ENCODE data around the gene TADA2B. TPM values are rescaled to one million over a fixed set of nuclear protein-coding genes. Genes with fewer than 3 reads are reported as not detected.

Gene TADA2B
- total and polyA plus RNA-seq, 9 of the 15 experiments (the other 6 are each of a cell fraction or from before 2014, with no cell fraction given) = 0.55 to 12.2 (median 7.5) TPM

GRCh38 chr4:7042503-7043283 lies 479 bp upstream of the TADA2B start (continued):
- TF ChIP-seq CREB5 (CRISPR knock-in tag; IDR thresholded peaks at IDR 0.05) (no peak), FOS (IDR thresholded peaks at IDR 0.05; ENCODE audit: extremely low read depth, insufficient read length) (peak; percentile 87), PHF21A (IDR thresholded peaks at IDR 0.05; ENCODE audit: borderline replicate concordance, low read depth) (0 out of 2 replicates have a peak, but pooled peaks have one; percentile 19), HDAC1 (IDR thresholded peaks at IDR 0.05) (peak in 1 of 2 experiments; percentile 99; a peak in 2 of 4 replicates), HMGXB4 (CRISPR knock-in tag; IDR thresholded peaks at IDR 0.05) (peak; percentile 39; the same call in 1 of the 2 replicates), ZNF395 (CRISPR knock-in tag; IDR thresholded peaks at IDR 0.05) (peak; percentile 45; the same call in 1 of the 2 replicates), HNRNPL (IDR thresholded peaks at IDR 0.05; ENCODE audit: low read depth, low read length) (no peak), ZKSCAN3 (CRISPR knock-in tag; IDR thresholded peaks at IDR 0.05) (no peak), RB1 (IDR thresholded peaks at IDR 0.05; ENCODE audit: low read depth) (peak; percentile 69), FIP1L1 (IDR thresholded peaks at IDR 0.05; ENCODE audit: low read depth, low read length, poor library complexity, severe bottlenecking) (peak; percentile 54), RBM22 (IDR thresholded peaks at IDR 0.05; ENCODE audit: low read depth, low read length, poor library complexity, severe bottlenecking) (peak; percentile 92), RBFOX2 (IDR thresholded peaks at IDR 0.05; ENCODE audit: low read depth, low read length) (peak; percentile 48), MTA1 (IDR thresholded peaks at IDR 0.05; ENCODE audit: borderline replicate concordance) (no peak), BMI1 (IDR thresholded peaks at IDR 0.05; ENCODE audit: low read length) (peak; percentile 64; the same call in 1 of the 2 replicates), CHD2 (IDR thresholded peaks at IDR 0.05; ENCODE audit: low read depth, low read length) (peak; percentile 54), ZC3H8 (IDR thresholded peaks at IDR 0.05) (no peak), RFX1 (IDR thresholded peaks at IDR 0.05) (peak; percentile 96), RBM25 (IDR thresholded peaks at IDR 0.05; ENCODE audit: low read depth, low read length, severe bottlenecking) (peak; percentile 99), MNT (conservative IDR thresholded peaks at IDR 0.05) (peak; percentile 84 to 93), U2AF1 (optimal IDR thresholded peaks at IDR 0.05; ENCODE audit: low read depth, low read length) (peak; percentile 49), NR2C1 (IDR thresholded peaks at IDR 0.05) (no peak), NR2C1 (tag; IDR thresholded peaks at IDR 0.05) (no peak), RFX5 (IDR thresholded peaks at IDR 0.05; ENCODE audit: low read depth, low read length) (0 out of 2 replicates have a peak, but pooled peaks have one; percentile 27), HOXB6 (CRISPR knock-in tag; IDR thresholded peaks at IDR 0.05; ENCODE audit: borderline replicate concordance) (no peak)

Data from K562 (cell line).